Activated CD4-positive, CD25-positive, alpha-beta regulatory T cell (primary cell): ENCODE data around the gene SNUPN.
"Not testable (repeated sequence)": the region's sequence is repeated elsewhere in the genome, so short reads cannot be mapped to it uniquely, and the experiment has no call there.

Experiments
- DNase-seq, 4 experiments: peaks; one replicate each; lab custom pipeline; 2025; lab: John Stamatoyannopoulos, UW

The SNUPN gene

GRCh38 chr15:75583701-75584100 is 41.8 kb downstream of the SNUPN start:
- DNase-seq, result no peak

- DNase-seq, result not testable (repeated sequence)
Measured at GRCh38 chr15:75582943-75583342, 42.6 kb downstream of the SNUPN start.

- peak; percentile 51 to 58 (median 54) for DNase-seq
Measured at GRCh38 chr15:75578948-75579920, 46.3 kb downstream of the SNUPN start, which contains the start of gene PTPN9. PTPN9 (minus strand) TSS chr15:75579315; CDS start chr15:75578776, 539 bp downstream.

GRCh38 chr15:75578173-75578947 is 47.2 kb downstream of the SNUPN start:
- peak in 1 of 4 experiments; percentile 8 for DNase-seq

- DNase-seq, result no peak
Measured at GRCh38 chr15:75577401-75578172, 47.9 kb downstream of the SNUPN start.

- DNase-seq, result no peak
Measured at GRCh38 chr15:75573648-75574384, 51.7 kb downstream of the SNUPN start.

DNA sequence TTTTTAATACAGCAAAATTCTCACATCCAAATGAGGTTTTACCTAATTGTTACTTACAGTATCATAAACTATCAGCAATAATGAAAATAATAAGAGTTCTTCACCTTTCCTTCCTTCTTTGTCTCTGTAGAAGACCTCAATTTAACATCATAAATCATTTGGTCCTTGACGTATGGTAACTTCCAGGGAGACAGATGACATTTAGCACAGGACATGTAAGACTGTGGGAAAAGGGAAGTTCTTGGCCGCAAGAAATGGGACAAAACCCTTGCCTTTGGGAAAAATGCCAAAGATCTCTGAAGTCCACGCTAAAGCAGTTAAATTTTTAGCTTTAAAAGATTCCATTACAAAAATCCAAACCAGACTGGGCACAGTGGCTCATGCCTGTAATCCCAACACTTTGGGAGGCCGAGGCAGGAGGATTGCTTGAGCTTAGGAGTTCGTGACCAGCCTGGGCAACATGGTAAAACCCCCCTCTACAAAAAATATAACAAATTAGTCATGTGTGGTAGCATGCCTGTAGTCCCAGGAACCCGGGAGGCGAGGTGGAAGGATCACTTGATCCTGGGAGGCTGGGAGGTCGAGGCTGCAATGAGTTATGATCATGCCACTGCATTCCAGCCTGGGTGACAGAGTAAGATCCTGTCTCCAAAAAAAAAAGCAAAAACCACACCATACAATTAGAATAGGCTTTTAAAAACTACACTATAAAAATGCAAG is 55.2 kb downstream of the SNUPN start:
- no peak for DNase-seq

GRCh38 chr15:75565062-75565970 is 60.2 kb downstream of the SNUPN start:
- no peak for DNase-seq

GRCh38 chr15:75561888-75562287 is 63.6 kb downstream of the SNUPN start:
- no peak for DNase-seq

DNA sequence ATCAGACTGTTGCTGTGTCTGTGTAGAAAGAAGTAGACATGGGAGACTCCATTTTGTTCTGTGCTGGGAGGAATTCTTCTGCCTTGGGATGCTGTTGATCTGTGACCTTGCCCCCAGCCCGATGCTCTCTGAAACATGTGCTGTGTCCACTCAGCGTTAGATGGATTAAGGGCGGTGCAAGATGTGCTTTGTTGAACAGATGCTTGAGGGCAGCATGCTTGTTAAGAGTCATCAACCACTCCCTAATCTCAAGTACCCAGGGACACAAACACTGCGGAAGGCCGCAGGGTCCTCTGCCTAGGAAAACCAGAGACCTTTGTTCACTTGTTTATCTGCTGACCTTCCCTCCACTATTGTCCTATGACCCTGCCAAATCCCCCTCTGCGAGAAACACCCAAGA is 66.2 kb downstream of the SNUPN start:
- DNase-seq, result not testable (repeated sequence)

DNA sequence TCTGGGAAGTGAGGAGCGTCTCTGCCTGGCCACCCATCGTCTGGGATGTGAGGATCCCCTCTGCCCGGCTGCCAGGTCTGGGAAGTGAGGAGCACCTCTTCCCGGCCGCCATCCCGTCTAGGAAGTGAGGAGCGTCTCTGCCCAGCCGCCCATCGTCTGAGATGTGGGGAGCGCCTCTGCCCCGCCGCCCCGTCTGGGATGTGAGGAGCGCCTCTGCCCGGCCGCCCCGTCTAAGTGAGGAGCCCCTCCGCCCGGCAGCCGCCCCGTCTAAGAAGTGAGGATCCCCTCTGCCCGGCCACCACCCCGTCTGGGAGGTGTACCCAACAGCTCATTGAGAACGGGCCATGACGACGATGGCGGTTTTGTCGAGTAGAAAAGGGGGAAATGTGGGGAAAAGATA is 66.6 kb downstream of the SNUPN start:
- not testable (repeated sequence) for DNase-seq

- no peak for DNase-seq
Measured at GRCh38 chr15:75554717-75555116, 70.8 kb downstream of the SNUPN start.

DNA sequence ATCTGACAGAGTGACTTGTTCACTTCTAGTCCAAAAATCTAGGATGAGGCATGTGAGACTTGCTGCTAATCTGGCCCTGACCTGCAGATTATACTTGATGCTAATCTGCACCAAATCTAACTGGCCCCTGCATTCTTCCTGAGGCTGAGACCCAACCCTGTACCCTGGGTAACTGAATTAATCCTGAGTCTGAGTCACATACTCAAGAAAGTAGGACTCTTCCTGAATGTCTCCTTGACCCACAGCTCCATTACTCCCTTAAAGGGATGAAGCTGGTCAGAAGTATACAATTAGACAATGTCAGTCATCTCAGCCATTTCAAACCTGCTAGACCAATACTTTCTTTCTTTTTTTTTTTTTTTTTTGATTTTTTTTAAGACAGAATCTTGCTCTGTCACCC is 71.9 kb downstream of the SNUPN start:
- no peak for DNase-seq

DNA sequence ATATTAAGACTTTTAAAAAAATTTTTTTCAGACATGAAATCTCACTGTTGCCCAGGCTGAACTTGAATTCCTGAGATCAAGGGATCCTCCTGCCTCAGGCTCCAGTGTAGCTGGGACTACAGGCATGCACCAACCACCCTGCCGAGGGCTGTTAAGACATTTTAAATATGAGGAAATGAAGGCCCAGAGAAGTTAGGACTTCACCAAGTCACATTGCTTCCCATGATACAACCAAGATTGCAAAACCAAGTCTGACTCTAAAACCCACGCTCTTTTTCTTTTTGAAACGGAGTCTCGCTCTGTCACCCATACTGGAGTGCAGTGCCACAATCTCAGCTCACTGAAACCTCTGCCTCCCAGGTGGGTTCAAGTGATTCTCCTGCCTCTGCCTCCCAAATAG is 74.4 kb downstream of the SNUPN start:
- DNase-seq, result no peak
